Skeletal muscle tissue (tissue), 4 donors: Measurements from ENCODE around the gene CRTC1. TPM values are rescaled to one million over a fixed set of nuclear protein-coding genes. Genes with fewer than 3 reads are reported as not detected.
A peak's percentile ranks its signal among the peaks of the same experiment; 100 is the strongest.

Experiments used
- H3K27ac ChIP-seq: one replicate; pipeline ENCODE4 v1.7.0; 2013; ENCODE audit warnings: mild to moderate bottlenecking, low read depth, low read length, inconsistent platforms
- H3K27me3 ChIP-seq, 3 donors: one replicate each; pipeline ENCODE4 v1.7.0; 2013; ENCODE audit warnings: low read length in 3 of 3; ENCODE audit not compliant: control insufficient read depth in 3 of 3, insufficient read depth in 3 of 3
- H3K36me3 ChIP-seq, 3 donors: one replicate each; pipeline ENCODE4 v1.7.0; 2013; ENCODE audit warnings: low read length in 3 of 3; ENCODE audit not compliant: control insufficient read depth in 3 of 3, insufficient read depth in 3 of 3
- H3K4me1 ChIP-seq, 3 donors: one replicate each; pipeline ENCODE4 v1.7.0; 2013; ENCODE audit warnings: low read length in 3 of 3, mild to moderate bottlenecking in 3 of 3; ENCODE audit not compliant: control insufficient read depth in 3 of 3, insufficient read depth in 3 of 3
- H3K4me3 ChIP-seq, 3 donors: one replicate each; pipeline ENCODE4 v1.7.0; 2013; ENCODE audit warnings: low read length in 3 of 3
- H3K9ac ChIP-seq, 3 donors: one replicate each; pipeline ENCODE4 v1.7.0; 2013; ENCODE audit warnings: low read length in 3 of 3, mild to moderate bottlenecking in 3 of 3, moderate library complexity in 2 of 3, low read depth in 1 of 3
- H3K9me3 ChIP-seq, 3 donors: one replicate each; pipeline ENCODE4 v1.7.0; 2013; ENCODE audit warnings: low read length in 3 of 3; ENCODE audit not compliant: control insufficient read depth in 3 of 3
- total RNA-seq: library from RNA; depleted of rRNA; stranded (reverse); fragments of >200 nt; gene quantifications from one replicate; pipeline ENCODE4 v1.2.3, GENCODE V29; 2014
- donor health status: Osteomylitis.

The CRTC1 gene
- total RNA-seq, 1 donor from 2014 or later, result 3.1 TPM

DNA sequence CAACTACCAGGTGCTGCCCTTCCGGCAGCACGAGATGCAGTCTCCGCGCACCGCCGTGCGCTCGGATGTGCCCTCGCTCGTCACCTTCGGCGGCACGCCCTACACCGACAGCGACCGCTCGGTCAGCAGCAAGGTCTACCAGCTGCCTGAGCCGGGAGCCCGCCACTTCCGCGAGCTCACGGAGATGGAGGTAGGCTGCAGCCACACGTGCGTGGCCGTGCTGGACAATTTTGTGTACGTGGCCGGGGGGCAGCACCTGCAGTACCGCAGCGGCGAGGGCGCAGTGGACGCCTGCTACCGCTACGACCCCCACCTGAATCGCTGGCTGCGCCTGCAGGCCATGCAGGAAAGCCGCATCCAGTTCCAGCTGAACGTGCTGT, 15.2 kb upstream of the CRTC1 start:
- H3K36me3 ChIP-seq, result peaks cover 20 to 24% (median 21%) of the 10 kb centered on the region in 3 donors
- H3K27ac ChIP-seq, result no peak overlapping the region
- H3K27me3 ChIP-seq, result no peaks in the 10 kb centered on the region
- H3K4me3 ChIP-seq, result no peak overlapping the region
- no peak overlapping the region for H3K9ac ChIP-seq
- no peaks in the 10 kb centered on the region for H3K9me3 ChIP-seq
- peaks cover 26 to 52% (median 40%) of the 10 kb centered on the region in 3 donors for H3K4me1 ChIP-seq

DNA sequence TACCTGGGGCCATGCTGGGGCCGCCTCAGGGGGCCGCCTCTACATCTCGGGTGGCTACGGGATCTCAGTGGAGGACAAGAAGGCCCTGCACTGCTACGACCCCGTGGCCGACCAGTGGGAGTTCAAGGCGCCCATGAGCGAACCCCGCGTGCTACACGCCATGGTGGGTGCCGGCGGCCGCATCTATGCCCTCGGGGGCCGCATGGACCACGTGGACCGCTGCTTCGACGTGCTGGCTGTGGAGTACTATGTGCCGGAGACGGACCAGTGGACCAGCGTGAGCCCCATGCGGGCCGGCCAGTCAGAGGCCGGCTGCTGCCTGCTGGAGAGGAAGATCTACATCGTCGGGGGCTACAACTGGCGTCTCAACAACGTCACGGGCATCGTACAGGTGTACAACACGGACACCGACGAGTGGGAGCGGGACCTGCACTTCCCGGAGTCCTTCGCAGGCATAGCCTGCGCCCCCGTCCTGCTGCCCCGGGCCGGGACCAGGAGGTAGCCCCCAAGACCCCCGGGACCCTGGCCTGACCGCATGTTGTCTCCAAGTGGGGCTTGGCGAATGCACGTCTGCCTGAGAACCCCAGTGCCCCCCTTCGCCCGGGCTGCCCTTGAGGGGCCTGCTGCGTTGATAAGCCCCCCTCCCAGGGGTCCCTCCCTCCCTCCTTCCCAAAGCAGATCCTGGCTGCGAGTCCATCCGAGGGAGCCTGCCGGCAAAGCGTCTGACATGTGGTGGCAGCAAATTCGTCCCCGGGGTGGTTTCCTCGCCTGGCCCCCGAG, 14.5 kb upstream of the CRTC1 start:
- no peaks in the 10 kb centered on the region for H3K9me3 ChIP-seq
- H3K9ac ChIP-seq, result no peak overlapping the region
- peaks cover 26 to 48% (median 37%) of the 10 kb centered on the region in 3 donors for H3K4me1 ChIP-seq
- no peaks in the 10 kb centered on the region for H3K27me3 ChIP-seq
- H3K4me3 ChIP-seq, result no peak overlapping the region
- no peak overlapping the region for H3K27ac ChIP-seq
- peaks cover 20 to 24% (median 21%) of the 10 kb centered on the region in 3 donors for H3K36me3 ChIP-seq

DNA sequence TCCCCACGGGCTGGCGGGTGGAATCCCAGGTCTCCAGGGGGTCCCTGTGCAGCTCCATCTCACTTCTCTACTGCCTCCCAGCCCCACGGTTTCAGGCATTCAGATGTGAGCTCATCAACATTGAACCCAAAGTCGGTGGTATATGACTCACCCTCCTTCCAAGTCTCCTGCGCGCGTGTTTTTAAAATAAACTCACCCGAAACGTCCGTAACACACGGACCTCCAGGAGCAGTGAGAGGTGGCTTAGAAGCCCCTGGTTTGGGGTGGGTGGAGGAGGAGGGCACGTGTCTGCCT, 14.0 kb upstream of the CRTC1 start:
- H3K9me3 ChIP-seq, result no peaks in the 10 kb centered on the region
- H3K4me3 ChIP-seq, result no peak overlapping the region
- no peak overlapping the region for H3K27ac ChIP-seq
- H3K9ac ChIP-seq, result no peak overlapping the region
- peaks cover 20 to 24% (median 21%) of the 10 kb centered on the region in 3 donors for H3K36me3 ChIP-seq
- H3K4me1 ChIP-seq, result peaks cover 31 to 46% (median 42%) of the 10 kb centered on the region in 3 donors
- no peaks in the 10 kb centered on the region for H3K27me3 ChIP-seq

DNA sequence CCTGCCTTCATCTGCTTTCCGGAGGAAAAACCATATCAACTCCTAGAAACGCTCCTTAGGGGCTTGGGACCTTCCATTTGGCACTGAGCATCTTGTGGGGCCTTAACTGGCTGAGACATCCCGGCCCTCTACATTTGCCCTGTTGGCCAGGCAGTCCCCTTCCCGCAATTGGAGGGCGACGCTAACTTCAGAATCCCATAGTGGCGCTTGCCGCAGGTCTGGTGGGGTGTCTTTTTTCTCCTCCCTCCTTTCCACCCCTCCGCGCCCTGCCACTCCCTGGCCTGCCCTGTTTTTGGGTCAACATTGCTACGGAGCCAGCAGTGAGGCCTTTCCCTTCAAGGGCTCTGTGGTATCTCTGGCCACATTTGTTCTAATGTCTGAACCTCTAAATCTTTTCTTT, 13.6 kb upstream of the CRTC1 start:
- H3K27me3 ChIP-seq, result no peaks in the 10 kb centered on the region
- no peaks in the 10 kb centered on the region for H3K9me3 ChIP-seq
- H3K4me3 ChIP-seq, result no peak overlapping the region
- H3K27ac ChIP-seq, result no peak overlapping the region
- H3K9ac ChIP-seq, result peak overlapping the region in 1 of 3 donors; percentile 19
- H3K4me1 ChIP-seq, result peaks cover 35 to 50% (median 46%) of the 10 kb centered on the region in 3 donors
- peaks cover 20 to 24% (median 21%) of the 10 kb centered on the region in 3 donors for H3K36me3 ChIP-seq

DNA sequence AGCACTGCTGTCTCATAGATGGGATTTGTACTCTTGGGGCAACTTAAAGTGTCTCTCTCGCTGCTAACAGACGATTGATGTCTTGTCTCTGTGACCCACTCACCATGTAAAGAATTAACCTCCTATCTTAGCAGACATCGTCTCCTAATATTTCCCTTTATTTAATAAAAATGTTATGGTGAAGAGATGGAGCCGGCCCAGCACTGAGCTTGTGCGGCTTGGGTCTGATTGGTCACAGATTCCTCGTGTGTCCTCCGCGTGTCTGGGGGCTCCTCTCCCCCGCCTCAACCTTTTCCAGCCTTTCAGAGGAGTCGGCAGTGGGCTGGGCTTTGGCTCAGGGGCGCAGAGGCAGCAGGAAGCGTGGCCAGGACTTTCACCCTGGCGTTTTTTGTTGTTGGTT, 13.2 kb upstream of the CRTC1 start:
- Histone ChIP-seq H3K4me3 (no peak overlapping the region), H3K4me1 (peaks cover 36 to 49% (median 46%) of the 10 kb centered on the region in 3 donors), H3K27me3 (no peaks in the 10 kb centered on the region), H3K9ac (peak overlapping the region in 1 of 3 donors; percentile 19), H3K36me3 (peaks cover 20 to 23% (median 21%) of the 10 kb centered on the region in 3 donors), H3K9me3 (no peaks in the 10 kb centered on the region), H3K27ac (no peak overlapping the region)

DNA sequence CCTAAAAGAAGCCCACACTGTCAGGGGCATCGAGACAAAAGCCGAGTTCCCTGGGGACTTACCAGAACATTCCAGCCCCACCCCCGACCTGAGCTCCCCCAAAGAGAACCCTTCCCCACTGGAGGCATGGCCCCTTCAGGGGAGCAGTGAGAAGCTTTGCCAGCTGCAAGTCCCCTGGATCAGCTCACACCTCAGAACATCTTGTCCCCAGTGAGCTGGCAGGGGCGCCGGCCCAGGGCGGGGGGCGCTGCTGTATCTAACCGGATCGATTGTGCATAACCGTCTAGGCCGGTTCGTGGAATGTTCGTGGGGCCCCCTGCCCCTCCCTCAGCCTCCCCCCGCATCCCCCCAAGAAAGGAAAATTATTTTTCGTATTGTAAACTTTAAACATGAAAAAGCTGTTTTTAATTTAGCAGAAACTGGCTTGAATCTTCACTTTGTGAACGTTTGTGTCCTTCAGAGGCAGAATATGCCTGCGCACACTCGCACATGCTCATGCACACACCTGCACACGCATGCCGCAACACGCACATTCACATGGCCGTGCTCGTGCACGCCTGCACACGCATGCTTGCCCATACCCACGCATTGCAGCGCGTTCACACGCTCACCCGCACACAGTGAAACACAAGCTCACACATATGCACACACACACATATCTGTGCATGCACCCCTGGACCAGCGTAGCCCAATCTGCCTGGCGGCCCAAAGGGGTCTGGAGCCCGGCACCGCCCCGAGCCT, 12.0 kb upstream of the CRTC1 start:
- Histone ChIP-seq H3K36me3 (peaks cover 20 to 21% (median 21%) of the 10 kb centered on the region in 3 donors), H3K9ac (peak overlapping the region in 2 of 3 donors; percentile 51 to 75), H3K9me3 (no peaks in the 10 kb centered on the region), H3K4me3 (no peak overlapping the region), H3K27me3 (no peaks in the 10 kb centered on the region), H3K27ac (no peak overlapping the region), H3K4me1 (peaks cover 35 to 40% (median 36%) of the 10 kb centered on the region in 3 donors)

DNA sequence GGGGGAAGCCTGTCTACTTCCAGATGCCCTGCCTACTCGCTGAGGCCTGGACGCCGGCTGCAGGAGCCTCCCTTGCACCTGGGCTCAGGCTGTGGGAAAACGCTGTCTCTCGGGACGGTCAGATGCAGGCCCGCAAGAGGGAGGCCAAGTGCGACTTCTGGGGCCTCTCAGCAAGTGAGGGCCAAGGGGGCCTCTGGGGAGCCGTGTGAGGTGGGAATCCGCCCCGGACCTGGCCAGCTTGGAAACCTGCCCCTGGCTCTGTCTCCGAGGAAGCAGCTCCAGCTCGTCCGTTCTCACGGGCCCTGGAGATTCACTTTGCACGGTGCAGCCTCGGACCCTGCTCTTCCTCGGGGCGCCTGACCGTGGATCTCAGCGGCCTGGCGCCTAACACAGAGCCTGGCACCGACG, 11.4 kb upstream of the CRTC1 start:
- Histone ChIP-seq H3K4me3 (peak overlapping the region; percentile 38 to 41 (median 40)), H3K27me3 (no peaks in the 10 kb centered on the region), H3K27ac (no peak overlapping the region), H3K9ac (peak overlapping the region; percentile 6 to 75 (median 30)), H3K9me3 (no peaks in the 10 kb centered on the region), H3K36me3 (peaks cover 20 to 21% (median 21%) of the 10 kb centered on the region in 3 donors), H3K4me1 (peaks cover 32 to 40% (median 33%) of the 10 kb centered on the region in 3 donors)

DNA sequence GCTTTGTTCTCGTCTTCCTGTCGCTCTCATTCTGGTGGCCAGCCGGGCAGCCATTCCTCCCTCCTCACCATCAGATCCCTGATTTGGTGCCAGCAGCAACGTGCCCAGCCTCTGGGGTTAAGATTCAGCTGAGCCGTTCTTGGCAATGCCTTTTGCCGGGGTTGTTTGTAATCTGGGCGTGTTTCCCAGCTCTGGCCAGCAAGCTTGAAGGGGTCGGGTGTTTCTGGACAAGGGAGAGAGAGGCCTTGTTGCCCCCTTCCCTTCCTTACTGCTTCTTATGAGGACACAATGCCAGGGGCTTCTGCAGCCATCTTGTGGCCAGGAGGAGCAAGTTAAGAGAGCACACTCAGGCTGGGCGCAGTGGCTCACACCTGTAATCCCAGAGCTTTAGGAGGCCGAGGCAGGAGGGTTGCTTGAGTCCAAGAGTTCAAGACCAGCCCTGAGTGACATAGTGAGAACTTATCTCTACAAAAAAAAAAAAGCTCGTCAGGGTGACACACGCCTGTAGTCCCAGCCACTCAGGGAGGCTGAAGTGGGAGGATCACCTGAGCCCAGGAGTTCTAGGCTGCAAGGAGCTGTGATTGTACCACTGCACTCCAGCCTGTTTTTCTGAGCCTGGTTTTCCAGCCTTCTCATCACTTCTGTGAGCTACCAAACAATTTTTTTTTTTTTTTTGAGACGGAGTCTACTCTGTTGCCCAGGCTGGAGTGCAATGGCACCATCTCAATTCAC, 10.7 kb upstream of the CRTC1 start:
- peaks cover 16 to 17% (median 17%) of the 10 kb centered on the region in 3 donors for H3K36me3 ChIP-seq
- H3K27me3 ChIP-seq, result no peaks in the 10 kb centered on the region
- H3K9me3 ChIP-seq, result no peaks in the 10 kb centered on the region
- peak overlapping the region; percentile 6 to 75 (median 30) for H3K9ac ChIP-seq
- no peak overlapping the region for H3K27ac ChIP-seq
- peaks cover 39 to 44% (median 39%) of the 10 kb centered on the region in 3 donors for H3K4me1 ChIP-seq
- H3K4me3 ChIP-seq, result peak overlapping the region; percentile 38 to 41 (median 40)

DNA sequence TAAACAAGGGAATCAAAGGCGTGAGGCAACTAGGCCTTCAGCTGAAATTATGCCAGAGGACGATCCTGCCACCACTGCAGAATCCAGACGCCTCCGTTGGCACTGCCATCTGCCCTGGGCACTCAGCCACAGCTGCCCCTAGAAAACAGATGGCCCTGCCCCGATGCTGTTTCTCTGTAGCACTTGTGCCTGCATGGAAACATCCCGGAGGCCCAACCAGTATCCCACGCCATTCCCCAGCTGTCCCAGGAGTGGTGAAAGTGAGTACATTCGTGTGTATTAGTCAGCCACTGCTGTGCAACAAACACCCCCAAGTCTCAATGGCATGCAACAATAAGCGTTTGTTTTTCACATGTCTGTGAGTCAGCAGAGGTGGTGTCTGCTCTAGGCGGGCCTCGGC, 8.9 kb upstream of the CRTC1 start:
- H3K27me3 ChIP-seq, result no peaks in the 10 kb centered on the region

More for the DNA sequence above, 8.9 kb upstream of the CRTC1 start:
- peaks cover 47 to 54% (median 48%) of the 10 kb centered on the region in 3 donors for H3K4me1 ChIP-seq
- no peaks in the 10 kb centered on the region for H3K36me3 ChIP-seq
- no peak overlapping the region for H3K27ac ChIP-seq
- H3K9ac ChIP-seq, result no peak overlapping the region
- H3K4me3 ChIP-seq, result no peak overlapping the region
- no peaks in the 10 kb centered on the region for H3K9me3 ChIP-seq
